Measurements from ENCODE around the gene DRAP1.

Gene DRAP1

DNA sequence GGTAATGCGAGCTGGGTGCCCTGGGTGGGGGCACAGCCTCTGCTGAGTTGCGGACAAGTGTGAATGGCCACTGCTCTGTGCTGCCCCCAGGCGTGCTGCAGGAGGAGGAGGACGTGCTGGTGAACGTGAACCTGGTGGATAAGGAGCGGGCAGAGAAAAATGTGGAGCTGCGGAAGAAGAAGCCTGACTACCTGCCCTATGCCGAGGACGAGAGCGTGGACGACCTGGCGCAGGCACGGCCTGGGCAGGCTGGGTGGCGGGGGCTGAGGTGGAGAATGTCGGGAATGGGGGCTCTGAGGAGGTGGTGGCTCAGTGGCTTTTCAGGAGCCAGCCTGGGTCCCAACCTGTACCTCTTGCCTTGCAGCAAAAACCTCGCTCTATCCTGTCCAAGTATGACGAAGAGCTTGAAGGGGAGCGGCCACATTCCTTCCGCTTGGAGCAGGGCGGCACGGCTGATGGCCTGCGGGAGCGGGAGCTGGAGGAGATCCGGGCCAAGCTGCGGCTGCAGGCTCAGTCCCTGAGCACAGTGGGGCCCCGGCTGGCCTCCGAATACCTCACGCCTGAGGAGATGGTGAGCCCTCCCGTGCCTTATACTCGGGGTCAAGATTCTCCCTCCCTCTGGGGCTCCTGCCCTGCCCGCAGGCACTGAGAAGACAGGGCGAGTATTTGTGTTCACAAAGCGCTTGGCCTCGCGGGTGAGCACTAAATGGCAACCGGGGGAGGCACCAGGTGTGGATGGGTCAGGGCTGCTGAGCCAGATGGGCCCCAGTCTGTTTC lies 46.9 kb downstream of the DRAP1 start:
- DNase-seq: no peak

- DNase-seq: no peak
Measured at GRCh38 chr11:65967329-65967934, 48.2 kb downstream of the DRAP1 start.

- no peak for DNase-seq
Measured at GRCh38 chr11:65968600-65969482, 49.6 kb downstream of the DRAP1 start.
